GM18526 (cell line): ENCODE results near the gene PDE6B.
A peak's percentile ranks its signal among the peaks of the same experiment; 100 is the strongest.

Experiments used
- POLR2A ChIP-seq: IDR thresholded peaks from 3 replicates; pipeline ENCODE4 v1.6.1; 2011; ENCODE audit not compliant: insufficient read length; ENCODE audit errors: extremely low read depth

Gene PDE6B

DNA sequence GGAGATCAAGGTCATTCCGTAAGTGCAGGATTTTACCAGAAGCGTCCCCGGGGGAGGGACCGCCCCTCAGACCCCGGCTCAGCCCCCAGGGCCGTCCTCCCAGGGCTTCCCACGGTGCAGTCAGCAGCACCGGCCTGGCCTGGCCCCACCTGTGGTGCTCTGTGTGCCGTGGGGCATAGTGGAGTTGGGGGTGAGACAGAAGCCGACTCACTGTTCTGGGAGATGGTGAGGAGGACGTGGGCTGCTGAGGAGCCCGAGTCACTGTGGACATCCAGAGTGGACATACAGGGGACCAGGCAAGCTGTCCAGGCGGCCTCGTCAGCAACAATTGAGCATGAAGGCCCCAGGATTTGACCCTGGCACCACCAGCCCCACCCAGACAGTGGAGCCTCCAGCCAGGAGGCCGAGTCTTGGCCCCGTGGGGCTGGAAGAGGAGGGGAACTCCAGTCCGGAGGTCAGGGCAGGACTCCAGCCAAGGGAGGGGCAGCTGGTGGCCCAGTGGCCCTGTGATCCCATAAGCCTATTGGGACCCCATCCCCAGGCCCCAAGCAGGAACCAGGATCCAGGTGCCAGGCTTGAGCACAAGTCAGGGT, 29.6 kb downstream of the PDE6B start:
- no peak for TF ChIP-seq POLR2A

DNA sequence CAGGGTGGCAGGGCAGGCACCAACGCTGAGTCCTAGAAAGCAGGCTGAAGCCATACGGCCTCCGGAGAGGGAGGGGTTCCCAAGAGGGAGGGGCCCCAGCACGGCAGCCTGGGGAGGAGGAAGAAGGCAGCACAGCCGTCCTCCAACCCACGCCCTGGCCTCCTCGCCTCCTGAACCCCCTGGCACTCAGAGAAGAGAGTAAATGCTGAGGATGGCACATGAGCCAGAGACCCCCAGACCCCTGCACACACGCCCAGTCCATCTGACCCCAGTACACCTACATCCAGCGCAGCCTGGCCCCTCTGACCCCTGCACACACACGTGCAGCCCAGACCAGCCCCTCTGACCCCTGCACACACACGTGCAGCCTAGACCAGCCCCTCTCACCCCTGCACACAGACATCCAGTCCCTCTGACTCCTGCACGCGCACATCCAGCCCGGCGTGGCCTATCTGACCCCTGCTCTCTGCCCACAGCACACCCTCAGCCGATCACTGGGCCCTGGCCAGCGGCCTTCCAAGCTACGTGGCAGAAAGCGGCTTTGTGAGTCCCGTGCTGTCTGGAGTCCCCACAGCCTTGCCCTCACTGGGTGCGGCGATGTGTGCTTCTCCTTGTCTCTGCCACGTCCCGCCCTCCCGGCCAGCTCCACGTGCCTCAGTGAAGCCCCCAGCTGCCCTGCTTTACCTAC, 30.2 kb downstream of the PDE6B start:
- TF ChIP-seq POLR2A: no peak

DNA sequence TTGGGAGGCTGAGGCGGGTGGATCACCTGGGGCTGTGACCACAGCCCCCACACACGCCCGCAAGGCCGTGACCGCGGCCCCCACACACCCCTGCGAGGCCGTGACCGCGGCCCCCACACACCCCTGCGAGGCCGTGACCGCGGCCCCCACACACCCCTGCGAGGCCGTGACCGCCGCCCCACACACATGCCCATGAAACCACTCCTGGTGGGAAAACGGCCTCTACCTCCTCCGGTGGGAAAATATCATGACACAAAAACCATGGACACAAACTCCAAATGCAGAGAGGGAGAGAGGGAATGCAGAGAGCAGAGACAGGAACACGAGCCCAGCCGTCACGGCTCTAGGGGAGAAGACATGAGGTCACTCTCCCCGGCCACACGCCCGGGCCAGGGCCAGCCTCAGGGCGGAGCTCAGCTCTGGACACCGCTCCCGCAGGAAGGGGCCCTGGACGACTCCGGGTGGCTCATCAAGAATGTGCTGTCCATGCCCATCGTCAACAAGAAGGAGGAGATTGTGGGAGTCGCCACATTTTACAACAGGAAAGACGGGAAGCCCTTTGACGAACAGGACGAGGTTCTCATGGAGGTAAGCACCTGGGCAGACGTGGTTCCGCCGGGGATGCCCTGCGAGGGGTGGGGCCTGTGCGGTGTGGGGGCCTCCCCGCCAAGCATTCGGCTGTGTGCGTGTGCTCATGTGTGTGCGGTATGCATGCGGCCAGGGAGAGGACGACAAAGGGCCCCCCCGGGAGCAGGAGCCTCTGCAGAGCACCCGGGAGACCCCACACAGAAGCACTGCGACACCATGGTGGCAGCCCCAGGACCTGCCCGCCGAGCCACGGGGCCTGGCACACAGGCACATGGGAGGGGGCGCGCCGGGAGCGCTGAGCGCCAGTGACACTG, 31.3 kb downstream of the PDE6B start:
- TF ChIP-seq POLR2A: no peak

DNA sequence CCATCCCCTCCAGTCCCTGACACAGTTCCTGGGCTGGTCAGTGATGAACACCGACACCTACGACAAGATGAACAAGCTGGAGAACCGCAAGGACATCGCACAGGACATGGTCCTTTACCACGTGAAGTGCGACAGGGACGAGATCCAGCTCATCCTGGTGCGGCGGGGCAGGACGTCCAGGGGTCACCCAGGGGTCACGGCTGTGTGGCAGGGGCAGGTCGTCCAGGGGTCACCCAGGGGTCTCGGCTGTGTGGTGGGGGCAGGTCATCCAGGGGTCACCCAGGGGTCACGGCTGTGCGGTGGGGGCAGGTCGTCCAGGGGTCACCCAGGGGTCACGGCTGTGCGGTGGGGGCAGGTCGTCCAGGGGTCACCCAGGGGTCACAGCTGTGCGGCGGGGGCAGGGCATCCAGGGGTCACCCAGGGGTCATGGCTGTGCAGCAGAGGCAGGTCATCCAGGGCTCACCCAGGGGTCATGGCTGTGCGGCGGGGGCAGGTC, 32.0 kb downstream of the PDE6B start:
- TF ChIP-seq POLR2A: no peak

DNA sequence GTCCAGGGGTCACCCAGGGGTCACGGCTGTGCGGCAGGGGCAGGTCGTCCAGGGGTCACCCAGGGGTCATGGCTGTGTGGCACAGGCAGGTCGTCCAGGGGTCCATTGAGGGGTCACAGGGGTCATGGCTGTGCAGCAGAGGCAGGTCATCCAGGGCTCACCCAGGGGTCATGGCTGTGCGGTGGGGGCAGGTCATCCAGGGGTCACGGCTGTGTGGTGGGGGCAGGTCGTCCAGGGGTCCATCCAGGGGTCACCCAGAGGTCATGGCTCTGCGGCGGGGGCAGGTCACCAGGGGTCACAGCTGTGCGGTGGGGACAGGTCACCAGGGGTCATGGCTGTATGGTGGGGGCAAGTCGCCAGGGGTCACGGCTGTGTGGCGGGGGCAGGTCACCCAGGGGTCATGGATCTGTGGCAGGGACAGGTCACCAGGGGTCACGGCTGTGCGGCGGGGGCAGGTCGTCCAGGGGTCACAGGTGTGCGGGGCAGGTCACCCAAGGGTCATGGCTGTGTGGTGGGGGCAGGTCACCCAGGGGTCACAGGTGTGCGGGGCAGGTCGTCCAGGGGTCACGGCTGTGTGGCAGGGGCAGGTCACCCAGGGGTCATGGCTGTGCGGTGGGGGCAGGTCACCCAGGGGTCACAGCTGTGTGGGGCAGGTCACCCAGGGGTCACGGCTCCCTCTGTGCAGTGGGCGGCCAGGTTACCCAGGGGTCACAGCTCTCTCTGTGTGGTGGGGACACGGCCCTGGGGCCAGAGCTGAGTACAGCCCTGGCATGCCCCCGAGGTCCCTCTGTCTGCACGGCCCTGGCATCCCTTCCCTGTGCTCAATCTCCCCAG, 32.7 kb downstream of the PDE6B start:
- TF ChIP-seq POLR2A: no peak

DNA sequence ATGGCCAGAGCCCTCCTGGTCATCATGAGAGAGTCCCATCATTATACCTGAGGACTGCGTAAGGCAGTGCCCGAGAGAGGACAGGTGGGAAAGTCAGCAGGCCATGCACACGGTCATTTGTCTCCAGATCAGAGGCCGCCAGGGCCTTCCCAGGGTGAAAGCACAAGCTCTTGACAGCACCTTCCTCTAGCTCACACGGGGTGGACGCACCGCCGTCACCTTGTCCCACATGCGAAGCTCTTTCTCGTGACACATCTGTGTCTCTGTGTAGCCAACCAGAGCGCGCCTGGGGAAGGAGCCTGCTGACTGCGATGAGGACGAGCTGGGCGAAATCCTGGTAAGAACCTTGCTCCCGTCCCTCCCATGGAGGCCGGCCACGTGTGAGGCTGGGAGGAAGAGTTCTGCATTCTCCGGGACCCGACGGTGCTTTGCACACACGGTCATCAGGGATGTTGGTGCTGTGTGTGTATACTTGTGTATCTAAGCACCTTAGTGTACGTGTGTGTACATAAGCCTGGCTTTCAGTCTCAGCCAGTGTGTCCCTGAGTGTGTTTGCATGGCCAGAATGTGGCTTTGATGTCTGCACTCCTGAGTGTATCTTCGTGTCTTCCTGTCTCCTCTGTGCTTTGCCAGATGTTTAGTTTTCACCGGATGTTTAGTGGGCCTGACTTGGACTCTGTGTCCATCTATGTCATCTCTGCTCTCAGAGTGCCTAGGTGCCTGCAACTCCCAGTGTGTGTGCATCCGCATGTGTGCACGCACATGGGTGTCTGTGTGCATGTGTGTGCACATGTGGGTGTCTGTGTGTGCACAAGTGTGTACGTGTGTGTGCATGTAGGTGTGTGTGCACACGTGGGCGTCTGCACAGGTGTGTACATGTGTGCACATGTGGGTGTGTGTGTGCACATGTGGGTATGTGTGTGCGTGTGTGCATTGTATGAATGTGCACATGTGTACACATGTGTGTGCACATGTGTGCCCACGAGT, 33.6 kb downstream of the PDE6B start:
- no peak for TF ChIP-seq POLR2A

DNA sequence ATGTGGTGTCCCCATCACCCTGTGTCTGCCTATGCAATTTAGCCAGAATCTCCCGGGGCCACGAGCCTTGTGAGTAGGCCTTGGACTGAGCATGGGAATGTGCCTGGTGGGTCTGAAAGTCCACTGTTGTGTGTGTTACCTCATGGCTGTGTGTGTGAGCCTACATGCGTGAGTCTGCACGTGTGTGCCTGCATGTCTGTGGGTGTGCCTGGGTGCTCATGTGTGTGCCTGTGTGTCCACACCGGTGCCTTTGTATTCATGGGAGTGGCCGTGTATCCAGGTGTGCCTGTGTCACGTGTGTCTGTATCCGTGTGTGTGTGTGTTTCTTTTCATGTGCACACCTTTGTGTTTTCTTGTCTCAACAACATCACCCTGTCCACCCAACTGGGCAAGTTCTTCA, 34.5 kb downstream of the PDE6B start:
- TF ChIP-seq POLR2A: no peak

DNA sequence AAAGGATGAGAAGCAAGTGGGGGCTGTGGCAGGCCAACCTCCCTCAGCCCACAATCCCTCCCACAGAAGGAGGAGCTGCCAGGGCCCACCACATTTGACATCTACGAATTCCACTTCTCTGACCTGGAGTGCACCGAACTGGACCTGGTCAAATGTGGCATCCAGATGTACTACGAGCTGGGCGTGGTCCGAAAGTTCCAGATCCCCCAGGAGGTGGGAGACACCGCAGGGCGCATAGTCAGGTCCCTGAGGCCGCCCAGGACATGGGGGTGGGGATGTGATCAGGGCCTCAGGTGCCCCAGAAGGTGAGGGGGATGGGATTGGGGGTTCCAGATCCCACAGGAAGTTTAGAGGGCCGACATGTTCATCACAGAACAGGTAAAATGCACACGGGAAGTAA, 35.0 kb downstream of the PDE6B start:
- no peak for TF ChIP-seq POLR2A

DNA sequence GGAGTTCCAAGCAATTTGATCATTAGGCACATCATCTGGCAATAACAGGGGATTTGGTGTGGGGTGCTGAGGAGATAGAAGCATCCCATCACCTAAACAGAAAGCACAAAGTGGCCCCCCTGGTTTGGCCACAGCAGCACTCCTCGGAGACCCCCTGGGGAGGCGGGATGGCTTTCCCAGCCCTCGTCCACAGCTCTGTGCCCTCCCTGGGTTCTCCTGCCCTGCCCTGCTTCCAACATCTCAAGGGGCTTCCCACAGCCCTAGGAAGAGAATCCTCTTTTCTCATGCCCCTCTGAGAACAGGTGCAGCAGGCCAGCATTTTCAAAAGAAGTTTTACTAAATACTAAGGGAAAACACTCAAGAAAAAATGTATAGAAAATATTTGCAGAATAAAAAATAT, 35.9 kb downstream of the PDE6B start:
- no peak for TF ChIP-seq POLR2A

DNA sequence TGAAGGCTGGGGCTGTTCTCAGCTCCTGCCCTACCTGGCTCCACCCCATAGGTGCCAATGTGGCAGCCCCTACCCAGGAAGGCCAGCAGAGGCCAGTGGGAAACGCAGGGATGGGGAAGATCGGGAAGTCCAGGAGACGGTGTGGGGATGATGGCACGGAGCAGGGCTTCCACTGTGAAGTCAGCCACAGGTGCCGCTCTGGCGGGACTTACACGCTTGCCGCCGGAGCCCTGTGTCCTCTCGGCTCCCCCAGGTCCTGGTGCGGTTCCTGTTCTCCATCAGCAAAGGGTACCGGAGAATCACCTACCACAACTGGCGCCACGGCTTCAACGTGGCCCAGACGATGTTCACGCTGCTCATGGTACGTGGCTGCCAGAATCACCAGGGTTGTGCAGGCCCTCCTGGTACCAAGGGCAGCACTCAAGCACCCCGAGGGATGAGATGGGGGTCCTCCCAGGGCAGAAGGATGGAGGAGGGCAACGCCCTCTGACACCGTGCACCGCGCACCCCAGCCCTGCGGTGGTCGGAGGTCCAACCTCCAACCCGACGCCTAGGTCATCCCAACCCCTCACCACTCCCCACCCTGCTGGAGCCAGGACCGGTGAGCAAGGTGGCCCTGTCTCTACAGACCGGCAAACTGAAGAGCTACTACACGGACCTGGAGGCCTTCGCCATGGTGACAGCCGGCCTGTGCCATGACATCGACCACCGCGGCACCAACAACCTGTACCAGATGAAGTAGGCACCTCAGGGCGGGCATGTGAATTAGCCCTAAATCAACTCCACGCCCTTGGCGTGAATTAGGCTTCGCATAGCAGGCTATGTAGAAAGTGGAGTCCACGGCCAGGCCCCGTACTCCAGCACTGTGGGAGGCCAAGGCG, 36.7 kb downstream of the PDE6B start:
- TF ChIP-seq POLR2A: no peak

DNA sequence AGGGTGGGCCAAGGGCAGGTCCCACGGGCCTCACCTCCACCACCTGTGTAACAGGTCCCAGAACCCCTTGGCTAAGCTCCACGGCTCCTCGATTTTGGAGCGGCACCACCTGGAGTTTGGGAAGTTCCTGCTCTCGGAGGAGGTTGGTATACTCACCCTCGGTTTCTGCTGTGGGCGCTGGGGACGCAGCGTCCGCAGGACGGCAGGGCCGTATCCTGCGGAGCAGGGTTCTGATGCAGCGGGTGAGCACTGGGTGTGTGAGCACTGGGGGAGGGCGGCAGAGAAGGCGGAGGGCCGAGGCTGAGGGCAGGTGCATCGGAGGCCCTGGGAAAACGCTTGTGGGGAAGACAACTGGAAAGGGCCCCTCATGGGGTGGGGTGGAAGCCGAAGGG, 37.7 kb downstream of the PDE6B start:
- TF ChIP-seq POLR2A: no peak

DNA sequence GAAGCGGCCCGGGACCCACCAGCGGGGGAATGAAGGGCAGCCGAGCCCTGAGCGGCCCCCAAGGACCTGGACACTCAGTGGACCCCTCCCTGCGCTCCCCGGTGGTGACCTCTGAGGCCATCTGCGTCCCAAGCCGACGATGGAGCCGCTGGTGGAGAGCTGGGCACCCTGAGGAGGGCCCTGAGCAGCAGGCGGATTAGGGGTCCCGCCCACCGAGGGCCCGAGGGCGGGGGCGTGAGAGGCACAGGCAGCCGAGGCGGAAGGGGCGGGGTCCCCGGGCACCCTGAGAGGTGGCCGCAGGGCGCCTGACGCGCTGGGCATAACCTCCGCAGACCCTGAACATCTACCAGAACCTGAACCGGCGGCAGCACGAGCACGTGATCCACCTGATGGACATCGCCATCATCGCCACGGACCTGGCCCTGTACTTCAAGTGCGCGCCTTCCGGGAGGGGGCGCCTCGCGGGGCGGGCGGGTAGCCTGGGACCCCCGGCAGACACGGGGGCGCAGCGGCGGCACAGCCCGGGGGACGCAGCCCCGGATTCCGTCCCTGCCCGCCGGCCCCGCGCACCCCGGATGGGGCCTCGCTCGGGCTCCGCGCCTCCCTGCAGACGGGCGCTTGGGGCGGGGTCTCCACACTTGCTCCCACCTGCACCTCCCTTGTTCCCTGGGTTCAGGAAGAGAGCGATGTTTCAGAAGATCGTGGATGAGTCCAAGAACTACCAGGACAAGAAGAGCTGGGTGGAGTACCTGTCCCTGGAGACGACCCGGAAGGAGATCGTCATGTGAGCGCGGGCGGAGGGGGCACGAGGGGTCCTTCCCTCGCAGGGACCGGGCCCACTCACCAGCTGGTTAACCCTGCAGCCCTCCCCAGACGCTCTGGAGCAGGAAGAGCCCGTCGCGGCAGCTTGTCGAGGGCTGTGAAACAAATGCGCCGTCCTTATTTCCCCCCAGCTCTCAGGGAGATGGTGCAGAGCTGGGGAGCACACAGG, 38.4 kb downstream of the PDE6B start:
- TF ChIP-seq POLR2A: peak; percentile 42
